ENCODE data around the gene LAMC1. TPM values are rescaled to one million over a fixed set of nuclear protein-coding genes. Genes with fewer than 3 reads are reported as not detected.

The LAMC1 gene
- total RNA-seq, 1 donor from 2014 or later = 164 TPM

- no peak for DNase-seq (ENCODE audit: extremely low spot score, unreplicated experiment)
- H3K36me3 Mint-ChIP-seq = peaks cover 16% of the 10 kb centered on the region
- H3K4me1 Mint-ChIP-seq (ENCODE audit: unreplicated experiment) = peaks cover 24% of the 10 kb centered on the region
Observed at GRCh38 chr1:183097438-183098051, 74.3 kb downstream of the LAMC1 start.

GRCh38 chr1:183098317-183098716 lies 75.1 kb downstream of the LAMC1 start:
- DNase-seq (ENCODE audit: extremely low spot score, unreplicated experiment) = no peak
- H3K4me3 Mint-ChIP-seq = no peak overlapping the region

More at GRCh38 chr1:183097438-183098051, 74.3 kb downstream of the LAMC1 start:
- H3K9me3 Mint-ChIP-seq = no peaks in the 10 kb centered on the region
- TF ChIP-seq, protein P1, sequence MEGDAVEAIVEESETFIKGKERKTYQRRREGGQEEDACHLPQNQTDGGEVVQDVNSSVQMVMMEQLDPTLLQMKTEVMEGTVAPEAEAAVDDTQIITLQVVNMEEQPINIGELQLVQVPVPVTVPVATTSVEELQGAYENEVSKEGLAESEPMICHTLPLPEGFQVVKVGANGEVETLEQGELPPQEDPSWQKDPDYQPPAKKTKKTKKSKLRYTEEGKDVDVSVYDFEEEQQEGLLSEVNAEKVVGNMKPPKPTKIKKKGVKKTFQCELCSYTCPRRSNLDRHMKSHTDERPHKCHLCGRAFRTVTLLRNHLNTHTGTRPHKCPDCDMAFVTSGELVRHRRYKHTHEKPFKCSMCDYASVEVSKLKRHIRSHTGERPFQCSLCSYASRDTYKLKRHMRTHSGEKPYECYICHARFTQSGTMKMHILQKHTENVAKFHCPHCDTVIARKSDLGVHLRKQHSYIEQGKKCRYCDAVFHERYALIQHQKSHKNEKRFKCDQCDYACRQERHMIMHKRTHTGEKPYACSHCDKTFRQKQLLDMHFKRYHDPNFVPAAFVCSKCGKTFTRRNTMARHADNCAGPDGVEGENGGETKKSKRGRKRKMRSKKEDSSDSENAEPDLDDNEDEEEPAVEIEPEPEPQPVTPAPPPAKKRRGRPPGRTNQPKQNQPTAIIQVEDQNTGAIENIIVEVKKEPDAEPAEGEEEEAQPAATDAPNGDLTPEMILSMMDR (conservative IDR thresholded peaks at IDR 0.05) = no peak
- H3K27me3 Mint-ChIP-seq = no peaks in the 10 kb centered on the region
- no peak overlapping the region for H3K4me3 Mint-ChIP-seq
- H3K27ac Mint-ChIP-seq = no peak overlapping the region

DNA sequence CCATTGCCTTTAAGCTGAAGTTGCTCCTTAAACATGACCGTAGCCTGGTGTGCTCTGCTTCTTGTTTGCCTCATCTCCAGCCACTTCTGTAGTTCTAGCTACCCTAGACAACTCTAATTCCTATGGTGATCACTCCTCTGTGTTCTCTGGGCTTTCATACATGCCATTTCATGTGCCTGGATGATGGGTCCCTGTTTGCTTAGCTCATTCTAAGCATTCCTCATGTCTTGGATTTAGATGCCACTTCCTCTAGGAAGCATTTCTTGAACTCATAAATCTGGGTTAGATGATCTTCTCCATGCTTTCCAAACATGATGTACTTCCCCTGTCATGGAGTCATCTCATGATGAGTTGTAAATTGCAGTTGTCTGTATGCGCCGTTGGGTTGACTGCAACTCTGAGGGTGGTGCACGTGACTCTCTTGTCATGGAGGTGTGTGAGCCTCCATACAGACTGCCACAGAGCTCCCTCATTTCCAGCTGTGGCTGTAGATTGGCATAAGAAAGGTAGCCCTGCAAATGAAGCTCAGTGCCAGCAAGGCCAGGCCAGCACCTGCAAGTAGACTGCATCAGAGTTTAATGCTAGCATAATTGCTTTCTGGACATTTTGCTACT lies 77.2 kb downstream of the LAMC1 start:
- peaks cover 12% of the 10 kb centered on the region for H3K36me3 Mint-ChIP-seq
- H3K9me3 Mint-ChIP-seq = no peaks in the 10 kb centered on the region
- TF ChIP-seq, protein P1 (conservative IDR thresholded peaks at IDR 0.05) = no peak
- no peak overlapping the region for H3K4me3 Mint-ChIP-seq
- peaks cover 25% of the 10 kb centered on the region for H3K4me1 Mint-ChIP-seq (ENCODE audit: unreplicated experiment)
- DNase-seq (ENCODE audit: extremely low spot score, unreplicated experiment) = no peak
- H3K27me3 Mint-ChIP-seq = no peaks in the 10 kb centered on the region
- no peak overlapping the region for H3K27ac Mint-ChIP-seq

More at GRCh38 chr1:183098317-183098716, 75.1 kb downstream of the LAMC1 start:
- no peaks in the 10 kb centered on the region for H3K9me3 Mint-ChIP-seq
- peaks cover 13% of the 10 kb centered on the region for H3K36me3 Mint-ChIP-seq
- peaks cover 27% of the 10 kb centered on the region for H3K4me1 Mint-ChIP-seq (ENCODE audit: unreplicated experiment)
- TF ChIP-seq, protein P1 (conservative IDR thresholded peaks at IDR 0.05) = no peak
- no peak overlapping the region for H3K27ac Mint-ChIP-seq
- H3K27me3 Mint-ChIP-seq = no peaks in the 10 kb centered on the region

GRCh38 chr1:183101081-183101480 lies 77.9 kb downstream of the LAMC1 start:
- H3K4me3 Mint-ChIP-seq = peak overlapping the region; percentile 21
- no peaks in the 10 kb centered on the region for H3K9me3 Mint-ChIP-seq
- H3K4me1 Mint-ChIP-seq (ENCODE audit: unreplicated experiment) = peaks cover 25% of the 10 kb centered on the region
- no peak for DNase-seq (ENCODE audit: extremely low spot score, unreplicated experiment)
- H3K27me3 Mint-ChIP-seq = no peaks in the 10 kb centered on the region
- H3K36me3 Mint-ChIP-seq = peaks cover 14% of the 10 kb centered on the region
- H3K27ac Mint-ChIP-seq = no peak overlapping the region
- TF ChIP-seq, protein P1 (conservative IDR thresholded peaks at IDR 0.05) = no peak

GRCh38 chr1:183101841-183102276 lies 78.6 kb downstream of the LAMC1 start:
- DNase-seq (ENCODE audit: extremely low spot score, unreplicated experiment) = no peak
- Mint-ChIP-seq H3K9me3 (no peaks in the 10 kb centered on the region), H3K36me3 (peaks cover 15% of the 10 kb centered on the region), H3K27me3 (no peaks in the 10 kb centered on the region), H3K4me1 (ENCODE audit: unreplicated experiment) (peaks cover 25% of the 10 kb centered on the region), H3K27ac (no peak overlapping the region), H3K4me3 (peak overlapping the region; percentile 48)
- TF ChIP-seq, protein P1 (conservative IDR thresholded peaks at IDR 0.05) = no peak
